NCI-H524 treated with DMSO at 0.1 percent for 48 hours (cell line): ENCODE measurements around the gene TEX19.
"Not testable (repeated sequence)": the region's sequence is repeated elsewhere in the genome, so short reads cannot be mapped to it uniquely, and the experiment has no call there.

Experiments
- DNase-seq: peaks from one replicate; lab custom pipeline; 2025; lab: John Stamatoyannopoulos, UW

The TEX19 gene

DNA sequence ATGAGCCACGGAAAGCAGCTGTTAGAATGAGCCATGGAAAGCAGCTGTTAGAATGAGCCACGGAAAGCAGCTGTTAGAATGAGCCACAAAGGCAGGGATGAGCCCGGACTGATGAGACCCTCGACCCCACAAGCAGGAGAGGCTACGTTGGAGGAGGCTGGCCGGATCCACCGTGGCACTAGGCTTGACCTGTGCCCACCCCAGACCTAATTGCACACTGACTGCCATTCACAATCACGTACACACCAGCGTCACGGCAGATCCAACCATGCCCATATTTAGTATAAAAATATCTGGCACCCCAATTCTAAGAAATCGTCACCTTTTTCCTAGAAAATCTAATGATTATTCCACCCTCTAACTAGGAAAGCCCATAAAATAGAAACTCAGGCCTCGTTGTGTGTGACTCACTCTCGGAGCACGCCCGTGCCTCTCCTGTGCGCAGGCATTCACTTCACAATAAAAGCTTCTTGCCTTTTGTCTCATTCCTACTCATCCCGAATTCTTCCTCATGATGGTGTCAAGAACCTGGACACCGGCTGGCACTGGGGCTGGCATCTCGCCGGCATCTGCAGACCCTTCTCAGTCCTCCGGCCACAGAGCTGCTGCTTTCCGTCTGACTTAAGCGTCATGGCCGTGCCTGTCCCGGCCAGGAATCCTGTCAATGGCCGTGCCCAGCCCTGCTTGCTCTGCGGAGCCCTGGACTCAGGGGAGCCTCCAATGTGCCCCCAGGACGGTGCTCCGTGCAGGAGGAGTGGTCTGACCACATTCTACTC lies 20.0 kb upstream of the TEX19 start:
- no peak for DNase-seq

DNA sequence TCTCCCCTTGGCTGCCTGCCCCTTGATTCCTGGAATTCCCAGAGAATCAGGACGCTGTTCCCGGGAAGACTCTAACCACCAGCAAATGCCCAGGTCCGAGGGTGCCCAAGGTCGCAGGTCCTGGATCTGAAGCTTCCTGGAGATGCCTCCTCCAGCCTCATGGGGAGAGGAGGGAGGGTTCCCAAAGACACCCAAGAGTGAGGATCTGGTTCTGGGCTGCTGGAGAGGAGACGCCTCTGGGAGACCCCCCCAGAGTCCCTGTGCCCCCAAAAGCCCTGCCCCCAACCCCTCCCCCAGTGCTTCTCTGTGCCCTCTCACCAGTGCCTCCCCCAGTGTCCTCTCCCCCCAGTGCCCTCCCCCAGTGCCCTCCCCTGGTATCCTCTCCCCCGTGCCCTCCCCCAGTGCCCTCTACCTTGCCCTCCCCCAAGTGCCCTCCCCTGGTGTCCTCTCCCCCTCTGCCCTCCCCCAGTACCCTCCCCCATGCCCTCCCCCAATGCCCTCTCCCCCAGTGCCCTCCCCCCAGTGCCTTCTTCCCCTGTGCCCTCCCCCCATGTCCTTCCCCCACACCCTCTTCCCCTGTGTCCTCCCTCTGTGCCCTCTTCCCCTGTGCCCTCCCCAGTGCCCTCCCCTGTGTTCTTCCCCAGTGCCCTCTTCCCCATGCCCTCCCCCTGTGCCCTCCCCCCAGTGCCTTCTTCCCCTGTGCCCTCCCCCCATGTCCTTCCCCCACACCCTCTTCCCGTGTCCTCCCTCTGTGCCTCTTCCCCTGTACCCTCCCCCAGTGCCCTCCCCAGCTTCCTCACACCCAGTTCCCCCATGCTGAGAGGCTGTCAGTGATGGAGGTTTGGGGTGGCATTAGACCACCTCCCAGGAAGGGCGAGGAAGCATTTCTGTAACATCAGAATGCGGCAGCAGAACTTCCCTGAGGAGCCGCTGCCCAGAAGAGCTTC lies 19.1 kb upstream of the TEX19 start:
- no peak for DNase-seq

- DNase-seq = no peak
Observed at GRCh38 chr17:82342361-82343079, 16.5 kb upstream of the TEX19 start.

- no peak for DNase-seq
Observed at GRCh38 chr17:82343560-82343959, 15.5 kb upstream of the TEX19 start.

DNA sequence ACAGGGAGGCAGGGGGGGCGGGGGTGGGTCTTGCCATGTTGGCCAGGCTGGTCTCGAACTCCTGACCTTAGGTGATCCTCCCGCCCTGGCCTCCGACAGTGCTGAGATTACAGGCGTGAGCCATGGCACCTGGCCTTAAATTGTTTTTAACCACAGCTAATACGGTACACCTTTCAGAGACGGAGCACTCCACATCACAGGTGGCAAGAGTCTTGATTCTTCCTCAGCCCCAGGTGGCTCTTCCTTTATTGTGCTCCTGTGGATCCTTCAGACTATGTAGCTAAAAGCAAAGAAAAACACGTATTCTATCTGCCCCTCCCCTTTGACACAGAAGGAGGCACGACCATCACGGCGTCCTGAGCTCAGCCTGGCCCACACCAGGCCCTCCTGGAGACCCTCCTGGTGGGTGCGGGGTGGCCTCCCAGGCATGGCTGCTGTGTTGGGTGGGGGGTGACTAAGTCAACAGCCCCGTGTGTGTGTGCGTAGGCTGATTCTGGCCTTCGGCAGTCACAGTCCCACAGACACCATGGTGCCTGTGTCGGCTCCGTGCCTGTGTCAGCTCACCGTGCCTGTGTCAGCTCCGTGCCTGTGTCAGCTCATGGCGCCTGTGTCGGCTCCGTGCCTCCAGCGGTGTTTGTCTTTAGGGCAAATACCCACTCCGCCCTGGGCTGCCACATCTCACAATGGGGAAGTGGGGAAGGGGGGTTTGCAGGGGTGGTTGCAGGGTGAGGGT lies 14.7 kb upstream of the TEX19 start:
- no peak for DNase-seq

GRCh38 chr17:82345151-82345976 lies 13.7 kb upstream of the TEX19 start:
- DNase-seq = no peak

GRCh38 chr17:82346342-82347300 lies 12.4 kb upstream of the TEX19 start:
- no peak for DNase-seq

DNA sequence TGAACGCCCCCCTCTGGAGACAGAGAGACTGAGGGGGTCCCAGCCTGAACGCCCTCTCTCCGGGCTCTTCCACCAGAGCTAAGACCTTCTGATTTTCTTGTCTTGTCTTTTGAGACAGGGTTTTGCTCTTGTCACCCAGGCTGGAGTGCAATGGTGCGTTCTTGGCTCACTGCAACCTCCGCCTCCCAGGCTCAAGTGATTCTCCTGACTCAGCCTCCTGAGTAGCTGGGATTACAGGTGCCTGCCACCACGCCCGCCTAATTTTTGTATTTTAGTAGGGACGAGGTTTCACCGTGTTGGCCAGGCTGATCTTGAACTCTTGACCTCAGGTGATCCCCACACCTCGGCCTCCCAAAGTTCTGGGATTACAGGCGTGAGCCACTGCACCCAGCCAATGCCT lies 11.1 kb upstream of the TEX19 start:
- not testable (repeated sequence) for DNase-seq

DNA sequence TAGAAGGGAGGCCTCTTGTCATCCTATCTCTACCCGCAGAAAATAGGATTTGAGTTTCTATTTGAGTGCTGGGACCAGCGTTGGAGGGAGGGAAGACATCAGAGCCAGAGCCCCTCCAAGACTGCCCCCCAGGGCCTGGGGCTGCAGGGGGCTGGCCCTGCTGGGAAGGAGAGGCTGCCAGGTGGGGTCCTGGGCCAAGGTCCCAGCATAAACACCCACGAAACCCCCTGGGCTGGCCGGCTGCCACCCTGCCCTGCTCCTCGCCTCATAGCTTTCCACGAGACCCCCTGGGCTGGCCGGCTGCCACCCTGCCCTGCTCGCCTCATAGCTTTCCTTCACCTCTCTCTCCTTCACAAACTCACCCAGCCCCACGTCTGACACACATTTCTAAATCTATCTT lies 10.6 kb upstream of the TEX19 start:
- DNase-seq = no peak

GRCh38 chr17:82348866-82349265 lies 10.2 kb upstream of the TEX19 start:
- DNase-seq = no peak

DNA sequence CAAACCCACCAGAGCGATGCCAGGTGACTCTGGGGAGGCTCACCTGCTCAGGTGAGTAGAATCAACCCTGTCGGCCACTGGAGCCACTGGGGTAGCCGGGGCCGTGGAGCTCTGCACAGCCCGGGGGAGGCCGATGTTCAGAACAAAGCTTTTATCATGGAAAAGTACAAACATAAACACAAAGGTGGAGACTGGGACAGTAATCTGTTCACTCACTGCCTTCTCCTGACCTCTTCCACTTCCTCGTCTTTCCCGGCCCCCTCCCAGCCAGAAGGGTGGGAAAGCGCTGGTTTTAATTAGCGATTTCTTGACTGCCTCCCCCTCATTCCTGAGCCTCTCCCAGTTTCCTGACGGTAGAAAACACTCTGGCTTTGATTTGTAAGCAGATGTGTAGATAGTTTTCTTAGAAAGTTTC lies 9.8 kb upstream of the TEX19 start:
- DNase-seq = no peak

GRCh38 chr17:82350182-82351030 lies 8.6 kb upstream of the TEX19 start:
- DNase-seq = no peak

DNA sequence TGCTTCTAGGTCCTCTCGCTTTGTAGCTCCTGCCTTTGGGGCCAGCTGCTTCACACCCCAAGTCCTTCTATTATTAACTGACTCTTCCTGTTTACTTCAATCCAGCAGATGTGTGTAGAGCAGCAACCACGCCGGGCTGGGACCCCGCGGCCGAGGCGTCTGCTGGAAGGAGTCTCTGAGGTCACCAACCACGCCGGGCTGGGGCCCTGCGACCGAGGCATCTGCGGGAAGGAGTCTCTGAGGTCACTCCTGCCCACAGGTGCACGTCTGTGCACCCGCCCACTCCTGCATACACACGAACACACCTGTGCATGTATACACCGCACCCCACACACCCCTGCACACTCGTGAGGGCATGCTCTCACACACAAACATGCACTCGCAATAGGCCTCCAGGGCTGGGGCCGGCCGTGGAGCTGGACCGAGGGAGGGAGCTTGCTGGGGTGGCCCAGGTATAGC lies 7.8 kb upstream of the TEX19 start:
- DNase-seq = no peak

DNA sequence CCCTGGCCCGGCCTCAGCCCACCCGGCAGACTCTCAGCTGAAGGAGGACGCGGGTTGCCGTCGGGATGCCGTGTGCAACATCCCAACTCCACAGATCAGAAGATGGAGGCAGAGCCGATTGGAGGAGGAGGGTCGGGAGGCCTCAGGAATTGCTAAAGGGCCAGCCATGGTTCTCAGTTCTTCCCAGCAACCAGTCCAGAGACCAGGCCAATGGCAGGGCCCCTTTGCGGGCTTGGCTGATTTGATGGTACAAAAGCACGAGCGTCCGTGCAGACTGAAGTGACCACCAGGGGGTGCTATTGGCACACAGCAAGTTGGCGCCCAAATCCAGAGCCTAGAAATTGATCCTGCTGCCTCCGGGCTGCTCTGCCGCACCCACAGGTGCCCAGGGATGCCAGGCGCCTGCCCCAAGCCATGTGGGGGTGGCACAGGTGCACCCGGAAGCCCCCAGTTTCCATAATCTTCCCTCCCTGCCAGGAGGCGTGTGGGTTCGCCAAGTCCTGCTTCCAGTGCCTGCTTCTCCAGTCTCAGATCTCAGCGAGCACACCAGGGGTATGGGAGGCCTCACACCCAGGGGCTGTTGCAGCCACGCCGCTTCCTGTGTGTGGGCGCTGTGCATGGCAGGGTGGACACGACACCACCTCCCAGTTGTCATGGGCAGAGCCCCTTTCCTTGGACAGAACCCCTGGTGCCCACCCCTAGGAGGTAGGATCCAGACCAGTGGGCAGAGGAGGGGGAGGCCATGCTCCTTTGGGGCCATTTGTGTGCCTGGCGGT lies 7.1 kb upstream of the TEX19 start:
- no peak for DNase-seq

- DNase-seq = no peak
Observed at GRCh38 chr17:82353484-82353883, 5.6 kb upstream of the TEX19 start.

DNA sequence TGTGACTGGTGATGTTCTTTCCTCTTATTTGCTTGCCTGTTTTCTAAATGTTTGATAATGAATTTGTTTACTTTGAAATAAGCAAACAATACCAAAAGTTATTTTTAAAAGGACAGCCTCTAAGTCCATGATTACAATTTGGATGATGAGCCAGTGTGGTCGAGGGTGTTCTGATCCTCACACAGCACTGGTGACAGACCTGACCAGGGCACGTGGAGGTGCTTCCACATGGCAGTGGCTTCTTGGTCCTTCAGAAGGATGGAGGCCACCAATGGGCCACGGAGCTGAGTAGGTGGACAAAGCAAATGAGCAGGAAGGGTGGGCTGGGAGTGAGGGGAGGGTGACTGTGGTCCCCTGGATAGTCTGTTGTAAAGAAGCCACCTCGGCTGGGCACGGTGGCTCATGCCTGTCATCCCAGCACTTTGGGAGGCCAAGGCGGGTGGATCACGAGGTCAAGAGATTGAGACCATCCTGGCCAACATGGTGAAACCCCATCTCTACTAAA lies 4.2 kb upstream of the TEX19 start:
- no peak for DNase-seq

GRCh38 chr17:82355770-82356427 lies 3.1 kb upstream of the TEX19 start:
- no peak for DNase-seq
